ENCODE data around the gene METTL27. TPM values are rescaled to one million over a fixed set of nuclear protein-coding genes. Genes with fewer than 3 reads are reported as not detected.
A peak's percentile ranks its signal among the peaks of the same experiment; 100 is the strongest.
"Not testable (repeated sequence)": the region's sequence is repeated elsewhere in the genome, so short reads cannot be mapped to it uniquely, and the experiment has no call there.

METTL27 gene
- total RNA-seq, 2 donors from 2014 or later, result 3.7 to 3.8 TPM

- ATAC-seq (peak; percentile 49), DNase-seq (peak; percentile 83 to 91)
- intact Hi-C loops (cut with DNase I, micrococcal nuclease), result no loop called here
These were observed 14.1 kb downstream of the METTL27 start for GRCh38 chr7:73828107-73828803.

- intact Hi-C loops (cut with DNase I, micrococcal nuclease), result no loop called here
- DNase-seq (peak; percentile 90 to 91), ATAC-seq (peak; percentile 36)
These were observed 14.7 kb downstream of the METTL27 start for GRCh38 chr7:73827567-73828106.

- DNase-seq (peak in 1 of 2 donors; percentile 29), ATAC-seq (no peak)
- intact Hi-C loops (cut with DNase I, micrococcal nuclease), result no loop called here
These were observed 17.3 kb downstream of the METTL27 start for GRCh38 chr7:73824986-73825385.

GRCh38 chr7:73823873-73824592 is 18.3 kb downstream of the METTL27 start:
- ATAC-seq (no peak), DNase-seq (peak in 1 of 2 donors; percentile 22)
- intact Hi-C loops (cut with DNase I, micrococcal nuclease), result no loop called here

GRCh38 chr7:73823257-73823656 is 19.1 kb downstream of the METTL27 start:
- ATAC-seq (peak; percentile 1), DNase-seq (peak in 1 of 2 donors; percentile 16)
- intact Hi-C loops (cut with DNase I, micrococcal nuclease), result no loop called here

GRCh38 chr7:73822319-73823173 is 19.8 kb downstream of the METTL27 start:
- ATAC-seq (peak; percentile 83), DNase-seq (peak; percentile 89 to 96)
- intact Hi-C loops (cut with DNase I, micrococcal nuclease), result no loop called here

GRCh38 chr7:73821597-73822285 is 20.6 kb downstream of the METTL27 start:
- DNase-seq, result peak in 1 of 2 donors; percentile 28
- ATAC-seq; intact Hi-C loops (cut with DNase I, micrococcal nuclease): not testable (repeated sequence)

- ATAC-seq, result no peak
- DNase-seq, result no peak
These were observed 22.3 kb downstream of the METTL27 start for GRCh38 chr7:73820013-73820412.

GRCh38 chr7:73817121-73817520 is 25.2 kb downstream of the METTL27 start:
- no peak for ATAC-seq
- intact Hi-C loops (cut with DNase I, micrococcal nuclease), result no loop called here
- DNase-seq, result peak in 1 of 2 donors; percentile 12

More at GRCh38 chr7:73820013-73820412, 22.3 kb downstream of the METTL27 start:
- intact Hi-C loops (cut with DNase I, micrococcal nuclease), result no loop called here

GRCh38 chr7:73815436-73815835 is 26.9 kb downstream of the METTL27 start:
- intact Hi-C loops (cut with DNase I, micrococcal nuclease), result no loop called here
- DNase-seq, result peak in 1 of 2 donors; percentile 23
- ATAC-seq, result no peak

GRCh38 chr7:73812996-73813395 is 29.3 kb downstream of the METTL27 start:
- no peak for DNase-seq
- no peak for ATAC-seq
- intact Hi-C loops (cut with DNase I, micrococcal nuclease), result loop anchor here in 1 of 2 donors (5.0 kb wide), 1 partner anchor 39 kb away; no protein-coding TSS in a partner anchor

GRCh38 chr7:73811760-73812168 is 30.6 kb downstream of the METTL27 start:
- DNase-seq, result peak; percentile 78 to 83
- ATAC-seq, result peak; percentile 64
- intact Hi-C loops (cut with DNase I, micrococcal nuclease), result loop anchor here in 1 of 2 donors (5.0 kb wide), 1 partner anchor 41 kb away; no protein-coding TSS in a partner anchor

GRCh38 chr7:73810998-73811360 is 31.3 kb downstream of the METTL27 start:
- DNase-seq, result peak in 1 of 2 donors; percentile 32

GRCh38 chr7:73809467-73809951 is 32.8 kb downstream of the METTL27 start:
- peak; percentile 81 to 91 for DNase-seq
- intact Hi-C loops (cut with DNase I, micrococcal nuclease), result no loop called here
- ATAC-seq, result peak; percentile 86

More at GRCh38 chr7:73810998-73811360, 31.3 kb downstream of the METTL27 start:
- no peak for ATAC-seq
- intact Hi-C loops (cut with DNase I, micrococcal nuclease), result loop anchor here in 1 of 2 donors (5.0 kb wide), 1 partner anchor 41 kb away; no protein-coding TSS in a partner anchor

GRCh38 chr7:73802459-73802858 is 39.9 kb downstream of the METTL27 start:
- DNase-seq (peak in 1 of 2 donors; percentile 24), ATAC-seq (peak; percentile 30)

GRCh38 chr7:73801577-73801976 is 40.7 kb downstream of the METTL27 start:
- intact Hi-C loops (cut with DNase I, micrococcal nuclease), result no loop called here
- DNase-seq (no peak), ATAC-seq (peak; percentile 86)

More at GRCh38 chr7:73802459-73802858, 39.9 kb downstream of the METTL27 start:
- intact Hi-C loops (cut with DNase I, micrococcal nuclease), result no loop called here

- peak in 1 of 2 donors; percentile 15 for DNase-seq
- peak; percentile 68 for ATAC-seq
- intact Hi-C loops (cut with DNase I, micrococcal nuclease), result no loop called here
These were observed 42.8 kb downstream of the METTL27 start for GRCh38 chr7:73799282-73800141.
